Stimulated activated CD8-positive, alpha-beta memory T cell treated with anti-CD3 and anti-CD28 coated beads, Interleukin-2, amount 100 ng/mL, for 1 hour (primary cell): ENCODE measurements around the gene ZNF25.
"Not testable (repeated sequence)": the region's sequence is repeated elsewhere in the genome, so short reads cannot be mapped to it uniquely, and the experiment has no call there.

Source experiments
- DNase-seq, 2 donors: peaks; one replicate each; pipeline ENCODE4 v3.0.0-alpha.2; 2020; ENCODE audit warnings: low read depth in 2 of 2

ZNF25 gene

DNA sequence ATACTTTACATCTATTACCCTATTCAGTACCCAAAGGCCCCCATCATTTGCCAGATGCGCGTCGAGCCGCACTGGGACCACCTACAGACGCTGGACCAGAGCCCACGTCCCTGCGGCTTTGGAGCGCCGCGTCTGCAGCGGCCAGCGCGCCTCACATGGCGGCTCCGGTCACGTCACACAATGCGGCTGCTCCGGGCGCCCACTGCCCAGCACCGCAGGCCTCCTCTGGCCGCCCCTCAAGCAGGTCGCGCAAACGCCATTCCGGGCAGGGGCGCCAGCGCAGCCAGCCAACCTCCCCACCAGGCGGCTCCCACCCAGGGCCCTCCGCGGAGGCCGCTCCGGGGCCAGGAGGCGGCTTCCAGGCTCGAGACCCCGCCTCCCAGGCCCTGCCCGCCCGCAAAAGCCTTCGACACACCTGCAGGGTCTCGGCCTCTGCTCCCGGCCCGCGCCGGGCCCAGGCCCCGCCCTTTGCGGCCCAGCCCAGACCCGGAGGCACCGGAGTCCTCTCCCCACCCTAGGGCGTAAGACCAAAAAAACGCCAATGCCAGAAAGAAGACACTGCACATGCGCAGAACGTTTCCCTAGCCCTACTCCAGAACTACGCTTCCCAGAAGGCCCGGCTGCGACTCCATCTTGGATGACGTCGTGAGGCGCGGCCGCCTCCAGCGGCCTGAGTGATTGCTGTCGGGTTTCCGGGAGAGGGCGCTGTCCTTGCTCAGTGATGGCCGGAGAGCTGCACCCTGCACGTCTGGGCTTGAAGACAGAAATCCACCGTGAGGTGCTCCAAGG lies at the start of gene ZNF25:
Gene ZNF25, minus strand, starts transcription at position 557 of the 789 bp plus-strand sequence. CDS start 4,925 bp downstream, outside the sequence.
- DNase-seq = peak; percentile 92 to 97

DNA sequence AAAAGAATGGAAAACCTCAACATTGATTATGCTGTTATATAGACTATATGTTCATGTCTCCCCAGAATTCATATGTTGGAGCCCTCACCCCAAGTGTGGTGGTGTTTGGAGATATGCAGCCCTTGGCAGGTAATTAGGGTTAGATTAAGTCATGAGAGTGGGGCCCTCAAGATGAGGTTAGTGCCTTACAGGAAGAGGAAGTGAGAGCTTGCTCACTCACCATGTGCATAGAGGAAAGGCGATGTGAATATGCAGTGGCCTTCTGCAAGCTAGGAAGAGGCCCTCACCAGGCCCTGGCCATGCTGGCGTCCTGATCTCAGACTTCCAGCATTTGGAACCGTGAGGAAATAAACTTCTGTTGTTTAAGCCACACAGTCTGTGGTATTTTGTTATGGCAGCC lies 48.8 kb upstream of the ZNF25 start:
- DNase-seq = no peak

DNA sequence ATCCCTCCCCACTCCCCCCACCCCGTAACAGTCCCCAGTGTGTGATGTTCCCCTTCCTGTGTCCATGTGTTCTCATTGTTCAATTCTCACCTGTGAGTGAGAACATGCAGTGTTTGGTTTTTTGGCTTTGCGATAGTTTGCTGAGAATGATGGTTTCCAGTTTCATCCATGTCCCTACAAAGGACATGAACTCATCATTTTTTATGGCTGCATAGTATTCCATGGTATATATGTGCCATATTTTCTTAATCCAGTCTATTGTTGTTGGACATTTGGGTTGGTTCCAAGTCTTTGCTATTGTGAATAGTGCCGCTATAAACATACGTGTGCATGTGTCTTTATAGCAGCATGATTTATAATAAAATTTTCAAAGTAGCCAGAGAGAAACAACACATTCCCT lies 42.7 kb upstream of the ZNF25 start:
- not testable (repeated sequence) for DNase-seq

DNA sequence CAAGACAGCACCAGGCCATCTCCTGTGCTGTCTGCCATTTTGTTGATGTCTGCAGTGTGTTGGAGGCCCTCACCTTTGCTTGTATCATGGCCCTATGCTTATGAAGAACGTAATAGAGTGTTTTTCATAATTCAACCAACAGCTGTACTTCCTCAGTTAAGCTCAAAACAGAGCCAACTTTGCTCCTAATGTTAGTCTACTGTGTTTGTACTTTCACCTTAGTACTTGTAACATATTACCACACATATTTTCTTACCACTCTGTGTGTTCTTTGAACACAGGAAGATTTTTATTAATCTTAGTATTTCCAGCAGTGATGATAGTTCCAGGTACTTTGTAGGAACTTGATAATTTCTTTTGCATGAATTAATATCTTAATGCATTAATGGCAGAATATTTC lies 39.9 kb upstream of the ZNF25 start:
- DNase-seq = no peak

DNA sequence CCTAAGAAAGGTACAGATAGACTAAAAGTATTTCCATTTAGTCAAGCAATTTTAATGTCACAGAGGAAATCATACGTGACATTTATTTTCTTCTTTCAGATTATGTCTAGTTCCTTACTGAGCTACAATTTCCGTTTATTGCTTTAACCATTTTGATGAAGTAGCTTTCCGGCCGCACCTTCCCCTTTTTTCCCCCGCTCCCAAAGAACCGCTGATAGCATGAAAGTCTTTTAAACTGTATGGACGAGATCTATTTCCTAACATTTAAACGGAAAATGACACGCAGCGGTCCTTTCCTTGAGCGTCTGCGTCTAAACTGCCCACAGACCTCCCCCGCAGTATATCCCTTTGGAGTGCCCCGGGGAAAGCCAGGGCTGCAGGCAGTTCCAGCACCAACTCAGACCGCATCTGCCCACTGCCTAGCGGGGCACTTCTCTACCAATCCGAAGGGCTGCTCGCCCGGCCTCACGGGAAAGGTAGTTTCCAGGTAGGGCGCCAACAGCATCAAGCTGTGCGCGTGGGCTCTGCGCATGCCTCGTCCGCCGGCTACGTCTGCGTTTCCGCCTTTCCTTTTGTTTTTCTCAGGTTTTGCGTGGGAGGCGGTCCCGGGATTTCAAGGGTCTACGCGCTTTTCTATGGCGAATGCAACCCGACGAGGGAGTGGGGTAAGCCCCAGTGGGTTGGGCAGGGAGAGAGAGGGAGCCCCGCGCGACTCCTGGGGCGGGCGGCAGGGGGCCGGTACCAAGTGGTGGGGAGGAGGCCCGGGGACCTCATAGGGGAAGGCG lies 33.9 kb upstream of the ZNF25 start, which contains the start of gene ZNF33A:
Gene ZNF33A, plus strand, starts transcription at position 557 of the 785 bp plus-strand sequence. CDS start 1,667 bp downstream, outside the sequence.
- peak; percentile 78 to 84 for DNase-seq

DNA sequence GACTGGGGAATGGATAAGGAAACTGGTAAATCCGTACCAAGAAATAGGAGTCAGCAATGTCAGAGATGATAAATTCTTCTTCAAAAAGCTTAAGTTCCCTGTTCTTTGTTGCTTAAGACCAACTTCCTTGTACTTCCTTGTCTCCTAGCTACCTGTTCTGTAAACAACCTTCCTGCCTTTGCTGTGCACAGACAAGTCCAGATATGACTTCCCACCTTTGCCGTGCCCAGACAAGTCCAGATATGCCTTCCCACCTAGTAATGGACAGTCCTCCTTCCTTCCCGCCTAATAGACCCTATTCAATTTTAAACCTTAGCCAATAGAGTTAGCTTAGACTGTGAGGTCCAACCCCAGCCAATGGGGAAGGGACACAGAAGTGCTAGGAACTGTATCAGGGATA lies 31.5 kb upstream of the ZNF25 start:
- no peak for DNase-seq

DNA sequence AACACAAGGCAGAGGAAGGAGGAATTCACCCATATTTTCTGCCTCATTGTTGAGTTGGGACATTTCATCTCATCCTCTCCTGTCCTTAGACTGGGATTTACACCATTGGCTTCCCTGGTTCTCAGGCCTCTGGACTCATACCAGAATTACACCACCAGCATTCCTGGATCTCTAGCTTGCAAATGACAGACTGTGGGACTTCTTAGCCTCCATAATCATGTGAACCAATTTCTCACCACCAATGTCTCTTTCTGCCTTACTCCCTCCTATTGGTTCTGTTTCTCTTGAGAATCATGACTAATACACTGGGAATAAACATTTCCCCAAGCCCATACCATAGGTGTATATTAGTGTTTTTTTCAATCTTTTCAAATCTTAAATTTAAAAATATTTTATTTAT lies 31.1 kb upstream of the ZNF25 start:
- DNase-seq = no peak

DNA sequence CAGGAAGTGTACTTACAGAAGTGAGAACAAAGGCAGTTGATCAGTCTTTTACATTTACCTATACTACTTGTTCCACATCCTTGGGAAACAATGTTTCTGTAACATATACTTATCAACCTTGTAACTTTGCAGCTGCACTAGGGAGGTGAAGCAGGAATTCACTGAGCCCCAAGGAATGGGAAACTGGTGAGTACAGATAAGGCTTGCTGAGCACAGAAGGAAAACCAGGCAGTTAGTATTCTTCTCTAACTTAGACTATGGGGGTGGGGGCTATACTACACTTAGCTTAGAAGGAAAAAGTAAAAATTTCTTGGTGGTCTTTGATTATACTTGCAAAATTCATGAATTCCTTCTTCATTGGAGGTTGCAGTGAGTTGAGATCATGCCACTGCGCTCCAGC lies 27.1 kb upstream of the ZNF25 start:
- DNase-seq = no peak

DNA sequence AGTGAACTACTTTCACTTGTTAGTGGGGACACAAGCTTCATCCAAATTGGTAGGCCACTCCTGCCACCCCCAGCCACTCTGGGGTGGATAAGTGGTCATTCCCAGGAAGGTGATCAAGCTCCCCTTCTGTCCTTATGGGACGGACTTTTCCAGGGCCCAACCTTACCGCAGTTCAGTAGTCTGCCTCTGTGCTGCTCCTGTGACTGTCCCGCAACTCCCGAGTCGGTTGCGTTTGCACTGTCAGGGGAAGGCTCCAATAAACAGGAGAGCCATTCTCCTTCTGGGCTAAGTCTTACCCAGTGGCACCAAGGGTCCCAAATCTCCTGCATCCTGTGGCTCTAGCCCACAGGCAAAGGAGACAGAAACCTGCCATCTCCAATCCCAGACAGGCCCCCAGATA lies 26.6 kb upstream of the ZNF25 start:
- no peak for DNase-seq

DNA sequence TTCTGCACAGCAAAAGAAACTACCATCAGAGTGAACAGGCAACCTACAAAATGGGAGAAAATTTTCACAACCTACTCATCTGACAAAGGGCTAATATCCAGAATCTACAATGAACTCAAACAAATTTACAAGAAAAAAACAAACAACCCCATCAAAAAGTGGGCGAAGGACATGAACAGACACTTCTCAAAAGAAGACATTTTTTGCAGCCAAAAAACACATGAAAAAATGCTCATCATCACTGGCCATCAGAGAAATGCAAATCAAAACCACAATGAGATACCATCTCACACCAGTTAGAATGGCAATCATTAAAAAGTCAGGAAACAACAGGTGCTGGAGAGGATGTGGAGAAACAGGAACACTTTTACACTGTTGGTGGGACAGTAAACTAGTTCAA lies 24.0 kb upstream of the ZNF25 start:
- not testable (repeated sequence) for DNase-seq

DNA sequence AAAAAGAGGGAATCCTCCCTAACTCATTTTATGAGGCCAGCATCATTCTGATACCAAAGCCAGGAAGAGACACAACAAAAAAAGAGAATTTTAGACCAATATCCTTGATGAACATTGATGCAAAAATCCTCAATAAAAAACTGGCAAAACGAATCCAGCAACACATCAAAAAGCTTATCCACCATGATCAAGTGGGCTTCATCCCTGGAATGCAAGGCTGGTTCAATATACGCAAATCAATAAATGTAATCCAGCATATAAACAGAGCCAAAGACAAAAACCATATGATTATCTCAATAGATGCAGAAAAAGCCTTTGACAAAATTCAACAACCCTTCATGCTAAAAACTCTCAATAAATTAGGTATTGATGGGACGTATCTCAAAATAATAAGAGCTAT lies 22.5 kb upstream of the ZNF25 start:
- DNase-seq = not testable (repeated sequence)

DNA sequence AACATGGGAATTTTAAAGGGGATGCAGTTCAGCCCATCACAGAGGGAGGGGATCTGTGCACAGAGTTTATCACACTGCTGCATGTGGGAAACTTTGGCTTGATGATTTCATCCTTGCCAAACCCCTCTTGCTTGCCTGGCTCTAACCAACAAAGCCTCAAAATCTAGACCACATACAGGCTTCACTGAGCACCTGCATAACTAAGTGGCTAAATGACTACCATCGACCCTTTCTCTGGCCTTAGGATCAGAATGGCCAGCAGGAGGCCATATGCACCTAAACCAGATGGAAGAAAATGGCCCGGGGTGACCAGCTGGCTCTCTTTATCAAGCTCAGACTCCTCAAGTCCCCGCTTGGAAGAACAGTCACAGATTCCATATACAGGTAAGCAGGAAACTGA lies 15.6 kb upstream of the ZNF25 start:
- DNase-seq = no peak

DNA sequence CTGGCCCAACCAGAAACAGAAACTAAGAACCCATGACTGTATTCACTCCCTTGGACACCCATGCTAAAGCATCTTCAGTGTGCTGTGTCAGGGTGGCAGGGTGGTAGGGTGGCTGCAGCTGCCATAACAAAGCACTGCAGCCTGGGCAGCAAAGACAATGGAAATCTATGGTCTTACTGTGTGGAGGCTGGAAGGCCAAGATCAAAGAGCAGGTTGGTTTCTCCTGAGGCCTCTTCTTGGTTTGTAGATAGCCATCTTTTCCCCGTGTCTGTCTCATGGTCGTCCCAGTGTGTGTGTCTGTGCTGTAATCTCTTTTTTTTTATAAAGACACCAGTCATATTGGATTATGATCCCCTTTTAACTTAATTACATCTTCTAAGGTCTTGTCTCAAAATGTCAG lies 15.2 kb upstream of the ZNF25 start:
- DNase-seq = no peak

DNA sequence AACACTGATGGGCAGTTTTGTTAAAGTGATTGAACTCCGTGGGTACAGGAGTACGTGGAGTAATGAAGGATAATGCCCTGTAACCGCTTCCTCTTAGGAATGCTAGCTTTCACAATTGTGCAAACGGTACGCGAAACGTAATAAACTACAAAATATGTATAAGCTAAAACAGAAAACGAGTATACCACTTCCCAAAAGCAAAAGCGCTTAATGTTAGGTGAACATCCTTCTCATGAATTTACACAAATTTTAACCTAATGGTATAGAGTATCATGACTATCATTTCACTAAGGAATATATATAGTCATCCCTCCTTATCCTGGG lies 395 bp upstream of the ZNF25 start:
- no peak for DNase-seq

DNA sequence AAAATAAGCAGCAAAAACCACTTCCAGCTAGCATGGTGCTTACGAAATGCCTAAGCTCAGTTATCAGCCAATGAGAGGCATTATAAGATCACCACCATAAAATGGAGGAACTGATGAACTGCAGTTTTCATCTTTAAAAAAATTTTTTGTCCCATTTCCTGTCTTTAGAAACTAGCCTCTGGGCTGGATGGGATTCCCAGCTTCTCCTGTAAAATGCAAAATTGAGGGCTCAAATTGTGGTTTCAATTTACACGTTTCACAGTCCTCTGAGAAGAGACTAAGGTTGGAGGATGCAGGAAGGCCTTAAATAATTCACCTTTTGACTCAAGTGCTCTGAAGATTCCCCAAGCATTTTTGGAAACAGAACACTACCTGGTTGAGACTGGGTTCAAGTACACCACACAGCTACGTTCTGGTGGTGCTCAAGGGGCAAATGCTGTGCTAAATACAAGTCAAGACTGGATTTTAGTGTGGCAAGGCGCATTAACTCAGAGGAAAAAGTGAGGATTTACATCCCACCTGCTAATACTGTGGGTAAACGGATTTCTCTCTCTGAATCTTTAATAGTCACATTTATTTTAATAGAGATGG lies 951 bp downstream of the ZNF25 start:
- no peak for DNase-seq

DNA sequence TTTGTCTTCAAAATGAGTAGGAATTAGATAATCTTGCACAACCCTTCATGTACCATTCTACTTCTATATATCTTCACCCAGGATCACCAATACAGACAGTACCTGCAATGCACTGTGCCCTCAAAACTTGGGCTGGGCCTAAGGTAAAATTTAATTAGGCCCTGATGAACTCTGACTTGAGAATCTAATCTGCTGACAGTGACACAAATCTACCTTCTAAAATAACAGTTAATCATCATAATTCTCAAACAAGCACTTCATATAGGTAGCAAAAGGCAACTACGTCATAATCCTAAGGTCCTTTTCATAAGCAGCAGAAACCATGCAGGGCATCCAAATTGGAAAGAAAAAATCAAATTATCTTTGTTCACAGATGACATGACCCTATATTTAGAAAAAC lies 4.1 kb downstream of the ZNF25 start:
- no peak for DNase-seq

DNA sequence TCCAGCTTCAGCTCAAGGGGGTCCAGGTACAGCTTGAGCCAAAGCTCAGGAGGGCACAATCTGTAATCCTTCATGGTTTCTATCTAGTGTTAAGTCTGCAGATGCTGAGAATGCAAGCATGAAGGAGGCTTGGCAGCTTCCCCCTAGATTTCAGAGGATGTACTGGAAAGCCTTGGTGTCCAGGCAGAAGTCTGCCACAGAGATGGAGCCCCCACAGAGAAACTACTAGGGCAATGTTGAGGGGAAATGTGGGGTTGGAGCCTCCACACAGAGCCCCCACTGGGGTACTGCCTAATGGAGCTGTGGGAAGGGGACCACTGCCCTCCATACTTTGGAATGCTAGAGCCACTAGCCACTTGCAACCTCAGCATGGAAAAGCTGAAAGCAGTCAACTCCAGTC lies 11.4 kb downstream of the ZNF25 start:
- no peak for DNase-seq

DNA sequence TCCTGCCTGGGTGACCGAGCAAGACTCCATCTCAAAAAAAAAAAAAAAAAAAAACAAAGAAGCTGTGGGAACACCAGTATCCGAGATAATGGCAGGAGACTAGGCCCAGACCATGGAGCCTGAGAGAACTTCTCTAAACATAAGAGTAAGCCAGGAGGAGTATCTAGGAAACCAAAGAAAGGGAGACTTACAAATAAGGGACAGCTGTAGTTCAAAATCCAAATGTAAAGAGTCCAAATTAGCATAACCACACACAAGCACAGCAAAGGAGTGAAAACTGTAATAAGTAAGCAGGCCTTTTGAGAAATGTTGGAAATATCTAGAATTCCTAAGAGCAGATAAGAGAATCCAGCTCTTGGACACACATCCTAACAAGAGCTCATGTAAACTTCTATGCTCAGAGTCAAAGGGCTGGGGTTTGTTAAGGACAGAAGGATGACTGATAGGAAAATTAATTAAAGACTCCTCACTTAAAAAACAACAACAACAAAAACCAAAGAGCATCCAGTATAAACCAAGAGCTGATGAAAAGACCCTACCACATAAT lies 15.8 kb downstream of the ZNF25 start:
- DNase-seq = no peak

DNA sequence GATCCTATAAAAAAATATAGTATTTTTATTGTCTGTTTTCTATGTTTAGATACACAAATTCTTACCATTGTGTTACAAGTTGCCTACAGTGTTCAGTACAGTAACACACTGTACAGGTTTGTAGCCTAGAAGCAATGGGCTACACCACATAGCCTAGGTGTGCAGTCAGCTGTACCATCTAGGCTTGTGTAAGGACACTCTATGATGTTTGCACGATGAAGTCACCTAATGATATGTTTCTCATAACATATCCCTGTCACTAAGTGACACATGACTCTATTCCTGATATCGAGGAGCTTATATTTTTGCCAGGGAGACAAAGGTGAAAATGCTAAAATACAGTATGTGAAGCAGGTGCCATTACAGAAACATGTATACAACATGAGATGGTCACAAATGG lies 18.6 kb downstream of the ZNF25 start:
- no peak for DNase-seq

DNA sequence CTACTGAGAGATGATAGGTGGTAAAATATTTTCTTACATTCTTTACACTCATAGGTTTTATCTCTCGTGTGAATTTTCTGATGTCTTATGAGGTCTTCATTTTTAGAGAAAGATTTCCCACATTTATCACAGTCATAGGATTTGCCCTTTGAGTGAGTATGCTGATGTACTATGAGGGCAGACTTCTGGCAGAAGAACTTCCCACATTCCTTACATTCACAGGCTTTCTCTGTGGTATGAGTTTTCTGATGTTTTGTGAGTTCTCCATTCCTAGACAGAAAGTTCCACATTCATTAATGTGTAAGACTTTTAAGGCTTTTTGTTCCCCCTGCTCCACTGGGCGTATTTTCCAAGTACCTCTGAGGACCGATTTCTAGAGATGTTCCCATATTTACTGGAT lies 23.5 kb downstream of the ZNF25 start:
- DNase-seq = no peak

DNA sequence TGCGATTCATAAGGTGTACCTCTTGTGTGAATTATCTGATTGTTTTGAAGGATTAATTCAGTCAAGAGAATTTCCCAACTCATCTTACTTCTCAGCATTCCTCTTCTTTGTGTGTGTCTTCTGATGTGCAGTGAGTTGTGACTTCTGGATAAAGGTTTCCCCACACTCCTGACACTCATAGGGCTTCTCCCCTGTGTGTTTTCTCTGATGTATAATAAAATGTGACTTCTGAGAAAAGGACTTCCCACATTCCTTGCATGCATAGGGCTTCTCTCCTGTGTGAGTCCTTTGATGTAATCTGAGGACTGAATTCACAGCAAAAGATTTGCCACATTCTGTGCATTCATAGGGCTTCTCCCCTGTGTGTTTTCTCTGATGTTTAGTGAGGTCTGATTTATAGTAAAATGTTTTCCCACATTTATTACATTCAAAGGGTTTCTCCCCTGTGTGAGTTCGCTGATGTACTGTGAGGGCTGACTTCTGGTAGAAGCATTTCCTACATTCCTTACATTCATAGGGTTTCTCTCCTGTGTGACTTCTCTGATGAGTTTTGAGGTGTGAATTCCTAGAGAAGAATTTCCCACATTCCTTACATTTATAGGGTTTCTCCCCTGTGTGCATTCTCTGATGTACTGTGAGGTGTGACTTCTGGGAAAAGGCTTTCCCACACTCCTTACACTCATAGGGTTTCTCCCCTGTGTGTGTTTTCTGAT lies 24.2 kb downstream of the ZNF25 start:
- no peak for DNase-seq

DNA sequence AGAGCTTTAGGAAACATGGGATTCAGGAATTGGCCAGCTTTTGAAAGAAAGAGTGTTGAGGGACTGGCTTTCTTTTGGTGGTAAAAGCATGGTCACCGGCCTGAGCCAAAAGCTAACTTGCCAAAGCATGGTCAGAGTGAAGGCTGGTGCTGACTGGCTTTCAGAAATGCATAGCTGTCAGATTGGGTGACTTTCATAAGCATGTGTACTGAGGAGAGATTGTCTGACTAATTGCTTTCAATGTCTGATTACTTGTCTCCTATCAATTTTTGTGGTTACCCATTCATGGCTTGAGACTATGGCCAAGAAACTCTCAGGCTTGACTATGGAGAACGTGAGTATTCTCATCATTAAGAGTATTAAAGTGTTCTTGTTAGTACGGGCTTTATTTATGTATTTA lies 28.2 kb downstream of the ZNF25 start:
- no peak for DNase-seq
